ENCODE data around the gene NOC4L. TPM values are rescaled to one million over a fixed set of nuclear protein-coding genes. Genes with fewer than 3 reads are reported as not detected.

NOC4L gene
- total and polyA plus RNA-seq, 2 experiments from 2014 or later: 42.4 to 54.7 TPM

- no peak for TF ChIP-seq JUNB (IDR thresholded peaks at IDR 0.05; ENCODE audit: unreplicated experiment)
- TF ChIP-seq EZH2phosphoT487 (IDR thresholded peaks at IDR 0.05; ENCODE audit: unreplicated experiment): no peak
- no peak for TF ChIP-seq CTCF (conservative IDR thresholded peaks at IDR 0.05; ENCODE audit: low read depth in 2 of 2)
- no peak for TF ChIP-seq STAT1 (IDR thresholded peaks at IDR 0.05; ENCODE audit: unreplicated experiment)
- no peak for TF ChIP-seq POLR2AphosphoS5 (IDR thresholded peaks at IDR 0.05; ENCODE audit: low read depth)
- TF ChIP-seq REST (IDR thresholded peaks at IDR 0.05; ENCODE audit: unreplicated experiment): no peak
- no peak for TF ChIP-seq ZNF331 (CRISPR knock-in tag; IDR thresholded peaks at IDR 0.05; ENCODE audit: low read depth)
These were observed 15.2 kb upstream of the NOC4L start (continued) for GRCh38 chr12:132129007-132129406.

GRCh38 chr12:132130690-132131089 lies 13.6 kb upstream of the NOC4L start:
- H3K79me2 ChIP-seq (replicated peaks; ENCODE audit: insufficient read depth): no peaks in the 10 kb centered on the region
- no peak overlapping the region for H3K4me3 ChIP-seq
- H3K27me3 ChIP-seq (ENCODE audit: insufficient read depth): no peaks in the 10 kb centered on the region
- H3K4me1 ChIP-seq (ENCODE audit: insufficient read depth): no peaks in the 10 kb centered on the region
- H3K9me3 Mint-ChIP-seq: peaks cover 56% of the 10 kb centered on the region
- peaks cover 28% of the 10 kb centered on the region for H3K27me3 Mint-ChIP-seq (ENCODE audit: insufficient read depth, low read depth, poor library complexity)
- H4K20me1 ChIP-seq (replicated peaks; ENCODE audit: insufficient read depth): no peaks in the 10 kb centered on the region; the same call in 1 of the 2 replicates
- no peak overlapping the region for H3K27ac Mint-ChIP-seq
- TF ChIP-seq POLR2AphosphoS5 (IDR thresholded peaks at IDR 0.05; ENCODE audit: low read depth): no peak
- TF ChIP-seq ZNF331 (CRISPR knock-in tag; IDR thresholded peaks at IDR 0.05; ENCODE audit: low read depth): no peak
- TF ChIP-seq NANOG (IDR thresholded peaks at IDR 0.05; ENCODE audit: borderline replicate concordance): no peak
- no peak for TF ChIP-seq ETS1 (IDR thresholded peaks at IDR 0.05)
- TF ChIP-seq STAT1 (IDR thresholded peaks at IDR 0.05; ENCODE audit: unreplicated experiment): no peak
- no peak for TF ChIP-seq EZH2 (IDR thresholded peaks at IDR 0.05; ENCODE audit: low read depth, unreplicated experiment)
- no peak for TF ChIP-seq EZH2phosphoT487 (IDR thresholded peaks at IDR 0.05; ENCODE audit: unreplicated experiment)
- TF ChIP-seq CREB1 (CRISPR knock-in tag; IDR thresholded peaks at IDR 0.05; ENCODE audit: low read depth): no peak
- no peak for TF ChIP-seq JUNB (IDR thresholded peaks at IDR 0.05; ENCODE audit: unreplicated experiment)
- TF ChIP-seq REST (IDR thresholded peaks at IDR 0.05; ENCODE audit: unreplicated experiment): no peak
- H3K36me3 Mint-ChIP-seq (ENCODE audit: low read depth): peaks cover 63% of the 10 kb centered on the region
- ATAC-seq (no peak), DNase-seq (ENCODE audit: low spot score) (no peak)
- H3K36me3 ChIP-seq (ENCODE audit: insufficient read depth): peaks cover 27% of the 10 kb centered on the region; the same call in 1 of the 2 replicates
- no peak overlapping the region for H3K4me3 Mint-ChIP-seq
- no peaks in the 10 kb centered on the region for H3K9me2 ChIP-seq (ENCODE audit: insufficient read depth)
- H2AFZ ChIP-seq: no peak overlapping the region
- H3K27ac ChIP-seq (ENCODE audit: low read depth): no peak overlapping the region
- H3K4me1 Mint-ChIP-seq: no peaks in the 10 kb centered on the region; the same call in 2 of the 3 replicates
- H3F3A ChIP-seq (replicated peaks; ENCODE audit: low read depth): 0 out of 2 replicates have a peak, but pooled peaks cover 3% of the 10 kb centered on the region
- no peak overlapping the region for H3K4me2 ChIP-seq

Data from GM23338 (cell line).